Kasumi-1 (cell line): ENCODE measurements around the gene GRB10.

Source experiments
- DNase-seq, 2 experiments: peaks; one replicate each; lab custom pipeline; 2025; lab: John Stamatoyannopoulos, UW

The GRB10 gene

DNA sequence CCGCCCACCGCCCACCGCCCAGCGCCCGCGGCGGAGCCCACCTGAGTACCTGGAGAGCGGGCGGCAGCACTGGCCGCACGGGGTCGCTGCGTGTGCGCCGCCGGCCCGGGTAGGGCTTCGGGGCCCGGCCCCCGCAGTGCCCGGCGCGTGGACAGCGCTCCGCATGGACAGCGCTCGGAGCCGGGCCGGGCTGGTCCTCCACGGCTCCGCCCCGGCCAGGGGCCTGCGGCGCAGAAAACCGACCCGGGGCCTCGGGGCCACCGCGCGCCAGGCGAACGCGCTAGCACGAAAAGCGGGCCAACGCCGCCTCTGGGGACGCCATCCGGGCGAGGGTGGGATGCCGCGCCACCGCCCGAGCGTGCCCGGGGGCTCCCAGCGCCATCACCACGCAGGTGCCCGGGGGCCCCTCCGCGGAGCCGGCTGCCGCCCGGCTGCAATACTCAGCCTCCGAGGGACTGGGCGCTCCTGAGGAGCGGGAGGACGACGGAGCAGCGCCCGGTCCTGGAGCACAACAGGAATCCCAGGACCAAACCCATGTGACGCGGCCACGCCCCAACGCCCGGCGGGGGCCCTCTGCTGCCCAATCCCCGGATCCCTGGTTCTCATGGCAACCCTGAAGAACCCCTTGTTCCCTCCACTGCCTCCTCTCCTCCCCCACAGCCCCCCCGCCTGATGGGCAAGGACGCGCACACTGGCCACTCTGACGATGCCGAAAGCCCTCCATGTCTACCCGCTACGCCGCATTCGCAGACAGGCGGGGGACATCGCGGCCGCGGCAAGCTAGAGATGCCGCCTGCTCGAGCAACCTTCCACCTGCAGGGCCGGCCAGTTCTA is at the start of gene GRB10:
Gene GRB10 (minus strand): TSS at position 522 of the 834 bp plus-strand sequence. CDS start 50,574 bp downstream, outside the sequence.
- no peak for DNase-seq

- DNase-seq = no peak
Measured at GRCh38 chr7:50828801-50829200, 46.1 kb upstream of the GRB10 start.

DNA sequence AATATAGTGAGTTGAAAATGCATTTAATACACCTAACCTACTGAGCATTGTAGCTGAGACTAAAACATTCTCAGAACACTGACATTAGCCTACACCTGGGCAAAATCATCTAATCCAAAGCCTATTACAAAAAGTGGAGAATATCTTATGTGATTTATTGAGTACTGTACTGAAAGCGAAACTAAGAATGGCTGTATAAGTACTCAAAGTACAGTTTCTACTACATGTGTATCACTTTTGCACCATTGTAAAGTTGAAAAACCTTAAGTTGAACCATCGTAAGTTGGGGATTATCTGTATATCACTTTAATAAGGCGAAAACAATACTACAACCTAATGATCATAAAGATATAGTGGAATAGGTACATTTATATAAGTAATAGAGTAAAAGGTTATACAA is 45.4 kb upstream of the GRB10 start:
- DNase-seq = no peak

GRCh38 chr7:50827281-50827680 is 44.6 kb upstream of the GRB10 start:
- DNase-seq = no peak

DNA sequence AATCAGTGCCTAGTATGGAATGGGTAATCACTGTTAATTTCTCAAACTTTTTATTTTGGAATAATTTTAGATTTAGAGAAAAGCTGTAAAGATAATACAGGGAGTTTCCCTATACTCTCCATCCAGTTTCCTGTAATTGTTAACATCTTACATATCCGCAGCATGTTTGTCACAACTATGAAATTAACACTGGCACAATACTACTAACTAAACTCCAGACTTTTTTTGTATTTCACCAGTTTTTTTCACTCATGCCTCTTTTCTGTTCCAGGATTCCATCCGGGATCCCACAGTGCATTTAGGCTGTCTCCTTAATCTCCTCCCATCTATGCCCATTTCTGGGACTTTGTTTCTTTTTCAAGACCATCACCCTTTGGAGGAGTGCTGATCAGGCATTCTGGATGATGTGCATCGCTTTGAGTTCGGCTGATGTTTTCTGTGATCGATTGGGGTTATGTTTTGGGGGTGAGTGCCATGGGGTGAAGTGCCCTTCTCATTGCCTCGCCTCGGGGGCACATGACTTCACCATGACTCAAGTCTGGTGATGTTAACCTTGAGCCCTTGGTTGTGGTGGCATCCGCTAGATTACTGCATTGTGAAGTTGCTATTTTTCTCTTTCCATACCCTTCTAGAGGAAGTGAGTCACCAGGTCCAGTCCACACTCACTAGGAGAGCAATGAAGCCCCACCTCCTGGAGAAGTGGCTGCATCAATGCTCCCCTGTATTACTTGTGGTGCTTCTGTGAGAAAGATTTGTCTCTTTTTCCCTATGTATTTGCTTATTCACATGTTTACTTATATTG is 43.9 kb upstream of the GRB10 start:
- DNase-seq = no peak

GRCh38 chr7:50825465-50825864 is 42.8 kb upstream of the GRB10 start:
- DNase-seq = no peak

- no peak for DNase-seq
Measured at GRCh38 chr7:50824882-50825281, 42.2 kb upstream of the GRB10 start.

GRCh38 chr7:50822706-50823105 is 40.0 kb upstream of the GRB10 start:
- no peak for DNase-seq

- DNase-seq = no peak
Measured at GRCh38 chr7:50822110-50822509, 39.4 kb upstream of the GRB10 start.

GRCh38 chr7:50821457-50822008 is 38.8 kb upstream of the GRB10 start:
- DNase-seq = no peak

DNA sequence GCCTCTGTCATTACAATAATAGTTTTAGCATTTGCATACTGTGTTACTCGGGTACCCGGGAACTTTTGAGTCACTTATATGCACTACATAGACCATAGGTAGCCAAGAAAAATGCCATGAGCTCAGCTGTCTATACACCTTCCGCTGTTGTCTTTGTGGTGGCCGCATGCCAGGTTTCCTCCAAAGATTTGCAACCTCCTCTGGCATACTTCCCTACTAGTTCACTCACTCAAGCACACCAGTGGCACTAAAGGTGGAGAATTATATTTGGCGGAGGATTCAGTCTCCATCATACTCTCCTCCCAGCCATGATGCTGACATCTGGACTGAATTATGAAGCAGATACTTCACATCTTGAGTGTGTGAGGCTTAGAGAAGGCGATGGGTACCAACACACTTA is 35.6 kb upstream of the GRB10 start:
- no peak for DNase-seq

DNA sequence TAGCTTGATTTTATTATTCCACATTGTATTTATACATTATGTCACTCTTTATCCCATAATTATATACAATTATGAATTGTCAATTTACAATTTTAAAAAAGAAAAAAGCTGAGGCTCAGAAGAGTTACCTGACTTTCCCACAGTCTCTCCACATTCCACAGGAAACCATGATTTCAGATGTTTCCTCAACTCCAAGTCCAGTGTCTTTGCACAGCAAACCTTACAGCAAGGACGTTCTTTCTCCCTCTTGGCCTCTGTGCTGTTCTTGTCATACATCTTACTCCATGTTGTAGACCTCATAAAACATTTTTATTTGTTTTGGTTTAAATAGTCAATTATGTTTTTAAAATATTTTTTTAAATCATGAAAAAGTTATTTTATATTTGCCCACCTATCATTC is 34.9 kb upstream of the GRB10 start:
- no peak for DNase-seq

DNA sequence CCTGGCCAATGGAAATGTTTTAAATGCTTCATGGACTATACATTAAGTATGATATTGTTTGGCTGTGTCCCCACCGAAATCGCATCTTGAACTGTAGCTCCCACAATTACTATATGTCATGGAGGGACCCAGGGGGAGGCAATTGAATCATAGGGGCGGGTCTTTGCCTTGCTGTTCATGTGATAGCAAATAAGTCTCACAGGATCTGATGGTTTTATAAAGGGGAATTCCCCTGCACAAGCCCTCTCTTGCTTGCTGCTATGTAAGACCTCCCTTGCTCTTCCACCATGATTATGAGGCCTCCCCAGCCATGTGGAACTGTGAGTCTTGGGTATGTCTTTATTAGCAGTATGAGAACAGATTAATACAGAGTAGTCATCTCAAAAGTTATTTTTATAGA is 32.4 kb upstream of the GRB10 start:
- no peak for DNase-seq

DNA sequence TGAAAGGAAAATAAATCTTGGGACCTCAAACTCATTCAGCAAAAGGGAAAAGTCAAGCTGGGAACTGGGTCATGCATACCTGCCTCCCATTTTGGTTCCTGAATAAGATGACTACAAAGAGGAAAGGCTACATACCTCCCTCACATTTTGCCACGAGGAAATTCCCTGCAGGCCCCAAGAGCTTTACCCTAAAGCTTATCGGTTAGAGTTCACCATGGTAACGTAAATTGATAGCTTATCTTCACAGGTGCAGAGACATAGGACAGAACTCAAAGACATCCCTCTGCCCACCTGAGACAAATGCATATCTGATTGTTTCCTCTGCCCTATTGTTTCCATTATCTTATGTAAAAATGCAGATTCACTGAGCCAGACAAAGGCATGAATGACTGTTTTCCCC is 31.5 kb upstream of the GRB10 start:
- no peak for DNase-seq

DNA sequence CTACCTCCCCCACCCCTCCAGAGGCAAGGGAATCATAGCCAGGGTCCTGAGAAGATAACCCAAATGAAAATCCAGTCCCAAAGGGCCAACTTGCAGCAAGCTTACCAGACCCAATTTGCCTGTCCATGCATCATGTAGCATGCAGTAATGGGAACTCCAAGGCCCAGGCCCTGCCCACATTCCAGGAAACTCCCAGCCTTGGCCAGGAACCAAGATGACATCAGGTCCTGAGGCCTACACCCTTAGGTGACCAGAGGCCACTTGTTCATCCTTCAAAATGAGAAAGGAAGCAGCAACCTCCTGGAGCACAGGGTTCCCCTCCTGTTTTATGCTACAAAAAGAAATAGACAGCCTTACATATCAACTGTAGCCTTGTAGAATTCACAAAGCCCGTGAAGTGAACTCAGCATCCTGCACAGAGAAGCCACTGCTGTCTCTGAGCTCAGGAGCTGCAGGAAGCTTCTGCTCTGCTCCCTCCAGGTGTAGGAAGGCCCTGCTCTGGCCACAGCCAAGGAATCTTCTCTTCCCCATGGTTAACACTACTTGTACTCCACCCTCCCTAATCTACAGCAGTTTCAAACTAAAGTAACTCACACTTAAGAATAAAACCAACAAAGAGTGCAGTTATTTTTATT is 30.3 kb upstream of the GRB10 start:
- DNase-seq = no peak

DNA sequence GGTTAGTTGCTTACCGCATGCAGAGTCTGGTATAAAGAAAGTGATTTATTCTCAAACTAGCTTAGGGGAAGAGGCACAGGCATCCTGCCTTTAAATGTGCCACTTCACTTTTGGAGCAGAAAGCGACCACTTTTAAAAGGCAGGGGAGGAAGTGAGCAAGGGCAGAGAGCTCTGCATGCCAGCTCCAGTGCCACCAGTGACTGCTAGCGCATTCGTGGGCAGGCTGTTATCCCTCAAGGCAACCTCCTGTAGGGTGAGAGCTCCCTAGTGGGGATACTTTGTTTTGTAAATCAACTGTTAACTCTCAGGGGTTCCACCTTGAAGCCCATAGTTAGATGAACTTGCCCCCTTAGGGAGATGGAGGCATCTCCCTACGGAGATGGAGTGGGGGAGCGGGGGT is 29.4 kb upstream of the GRB10 start:
- DNase-seq = no peak

DNA sequence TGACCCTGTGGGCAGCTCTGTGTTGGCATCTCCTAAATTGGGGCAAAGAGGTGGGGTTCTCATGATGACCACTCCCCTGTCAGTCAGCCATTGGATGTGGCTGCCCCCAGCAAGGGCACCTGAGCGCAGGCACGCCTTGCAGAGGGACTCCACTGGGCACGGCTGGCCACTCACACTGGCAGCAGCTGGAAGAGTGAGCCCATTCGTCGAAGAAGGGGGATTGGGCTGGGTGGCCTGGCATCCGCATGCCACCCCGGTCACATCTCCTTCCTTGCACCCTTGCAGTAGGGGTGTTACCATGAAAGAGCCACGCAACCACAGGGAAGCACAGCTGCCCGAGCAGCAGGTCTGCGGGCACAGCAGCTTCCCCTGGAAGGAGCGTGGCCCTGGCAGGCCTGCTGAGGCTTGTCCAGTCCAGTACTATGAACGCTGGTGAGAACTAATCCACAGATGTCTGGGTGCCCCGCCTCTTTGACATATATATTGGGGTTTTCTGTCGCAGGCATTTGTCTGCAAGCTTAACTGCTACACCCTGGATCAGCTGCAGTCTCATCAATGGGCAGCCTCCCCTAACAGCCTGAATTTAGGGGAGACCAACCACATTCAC is 25.7 kb upstream of the GRB10 start:
- DNase-seq = no peak

DNA sequence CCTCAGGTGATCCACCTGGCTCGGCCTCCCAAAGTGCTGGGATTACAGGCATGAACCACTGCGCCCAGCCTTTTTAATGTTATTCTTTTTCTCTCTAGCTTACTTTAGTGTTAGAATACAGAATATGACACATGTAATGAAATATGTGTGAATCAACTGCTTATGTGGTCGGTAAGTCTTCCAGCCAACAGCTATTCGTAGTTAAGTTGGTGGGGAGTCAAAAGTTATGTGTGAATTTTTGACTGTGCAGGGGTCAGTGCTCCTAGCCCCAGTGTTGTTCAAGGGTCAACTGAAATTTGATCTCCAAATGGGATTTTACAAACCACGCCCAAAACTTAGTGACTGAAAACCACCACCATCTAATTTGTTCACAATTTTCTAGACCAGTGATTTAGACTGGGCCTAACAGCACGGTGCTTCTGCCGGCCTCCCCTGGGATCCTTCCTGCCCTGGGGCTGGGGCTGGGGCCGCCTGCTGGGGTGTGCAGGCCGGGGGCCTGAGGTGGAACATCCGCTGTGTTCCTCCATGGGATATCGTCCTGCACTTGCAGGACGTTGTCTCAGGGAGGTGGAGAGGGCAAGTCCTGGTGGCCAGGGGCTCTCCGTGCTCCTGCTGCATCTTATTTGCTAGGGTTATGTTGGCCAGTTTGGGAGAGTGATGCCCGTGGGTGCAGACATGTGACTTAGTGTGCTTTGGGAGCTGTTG is 24.5 kb upstream of the GRB10 start:
- no peak for DNase-seq

DNA sequence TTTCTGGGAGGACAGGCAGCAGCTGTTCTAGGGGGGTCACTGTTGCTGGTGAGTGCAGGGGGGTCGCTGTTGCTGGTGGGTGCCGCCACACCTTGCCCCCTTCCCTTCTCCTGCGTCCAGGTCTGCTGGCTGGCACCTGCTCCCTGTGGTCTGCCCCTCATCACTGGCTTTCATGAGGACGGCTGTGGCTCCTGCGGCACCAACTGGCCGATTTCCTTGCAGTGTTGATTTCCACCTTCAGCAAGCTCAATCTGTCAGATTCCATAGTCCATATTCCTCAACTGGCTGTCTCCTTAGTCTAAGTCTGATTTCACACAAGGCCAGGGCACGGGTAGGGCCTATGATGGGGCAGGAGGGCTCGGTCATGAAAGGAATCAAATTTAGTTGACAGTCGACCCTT is 23.4 kb upstream of the GRB10 start:
- DNase-seq = no peak

DNA sequence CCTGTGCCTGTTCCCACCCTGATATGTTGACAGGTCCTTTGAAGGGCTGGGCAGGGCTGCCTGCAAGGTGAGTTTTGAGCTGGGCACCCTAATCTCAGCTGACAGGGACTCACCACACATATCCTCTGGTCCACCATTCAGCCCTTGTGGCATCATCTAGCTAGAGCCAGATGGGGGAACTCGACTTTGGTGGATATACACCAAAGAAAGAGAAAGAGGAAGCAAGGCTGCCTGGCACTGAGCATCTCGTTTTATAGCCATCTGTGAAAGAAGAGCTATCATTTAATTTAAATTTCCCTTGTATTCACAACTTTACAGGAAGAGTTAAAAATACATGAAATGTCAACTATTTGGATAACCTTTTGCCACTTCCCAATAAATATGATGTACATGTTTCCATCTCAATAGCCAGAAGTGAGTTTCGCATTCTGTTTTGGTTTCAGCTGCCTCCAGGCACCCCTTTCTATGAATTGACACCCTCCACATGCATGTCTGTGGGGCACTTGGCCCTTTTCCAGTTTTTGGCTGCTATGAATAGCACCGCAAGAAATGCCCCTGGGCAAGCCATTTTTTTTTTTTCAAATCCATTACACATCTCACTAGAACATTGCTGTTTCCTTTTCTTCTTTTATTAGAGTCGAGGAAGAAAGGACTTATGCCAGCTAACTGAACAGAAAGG is 22.9 kb upstream of the GRB10 start:
- no peak for DNase-seq
